ENCODE results near the gene LCN6.
"Not testable (repeated sequence)": the region's sequence is repeated elsewhere in the genome, so short reads cannot be mapped to it uniquely, and the experiment has no call there.

The LCN6 gene

GRCh38 chr9:136782452-136782851 lies 34.1 kb upstream of the LCN6 start:
- no peak for DNase-seq

- no peak for DNase-seq
Measured at GRCh38 chr9:136779808-136780207, 31.5 kb upstream of the LCN6 start.

GRCh38 chr9:136777359-136777758 lies 29.0 kb upstream of the LCN6 start:
- no peak for DNase-seq

GRCh38 chr9:136776947-136777346 lies 28.6 kb upstream of the LCN6 start:
- no peak for DNase-seq

GRCh38 chr9:136775191-136775590 lies 26.9 kb upstream of the LCN6 start:
- no peak for DNase-seq

GRCh38 chr9:136774416-136775045 lies 26.2 kb upstream of the LCN6 start:
- DNase-seq, result no peak

GRCh38 chr9:136773386-136774044 lies 25.2 kb upstream of the LCN6 start:
- DNase-seq, result peak in 1 of 2 donors; percentile 56

GRCh38 chr9:136771907-136772415 lies 23.6 kb upstream of the LCN6 start:
- DNase-seq, result no peak

GRCh38 chr9:136769710-136770191 lies 21.4 kb upstream of the LCN6 start:
- peak; percentile 52 to 58 for DNase-seq

GRCh38 chr9:136766410-136767120 lies 18.2 kb upstream of the LCN6 start:
- DNase-seq, result peak; percentile 65 to 80

GRCh38 chr9:136765745-136766409 lies 17.6 kb upstream of the LCN6 start:
- not testable (repeated sequence) for DNase-seq

- no peak for DNase-seq
Measured at GRCh38 chr9:136765041-136765440, 16.7 kb upstream of the LCN6 start.

- DNase-seq, result no peak
Measured at GRCh38 chr9:136764301-136764891, 16.1 kb upstream of the LCN6 start, which contains the start of gene LCN15. Gene LCN15, minus strand, starts transcription at chr9:136764518. Its CDS starts 30 bp downstream, at chr9:136764488.

- no peak for DNase-seq
Measured at GRCh38 chr9:136763649-136764035, 15.3 kb upstream of the LCN6 start.

GRCh38 chr9:136762915-136763648 lies 14.8 kb upstream of the LCN6 start:
- DNase-seq, result peak; percentile 36 to 38

- no peak for DNase-seq
Measured at GRCh38 chr9:136762221-136762691, 13.9 kb upstream of the LCN6 start.

GRCh38 chr9:136761545-136761981 lies 13.2 kb upstream of the LCN6 start:
- DNase-seq, result no peak

- DNase-seq, result not testable (repeated sequence)
Measured at GRCh38 chr9:136760834-136761544, 12.7 kb upstream of the LCN6 start.

- DNase-seq, result no peak
Measured at GRCh38 chr9:136760424-136760823, 12.1 kb upstream of the LCN6 start.

GRCh38 chr9:136759436-136760325 lies 11.4 kb upstream of the LCN6 start:
- no peak for DNase-seq
